H1 (cell line): Measurements from ENCODE around the gene POU4F1. TPM values are rescaled to one million over a fixed set of nuclear protein-coding genes. Genes with fewer than 3 reads are reported as not detected.

Experiments used
- ATF2 ChIP-seq: IDR thresholded peaks from 2 replicates; pipeline ENCODE4 v1.6.1; 2012; ENCODE audit warnings: low read length, inconsistent platforms
- BCL11A ChIP-seq, 2 experiments: IDR thresholded peaks; one replicate each; pipeline ENCODE4 v1.6.1; 2011; ENCODE audit warnings: low read depth in 2 of 2, low read length in 2 of 2, mild to moderate bottlenecking in 2 of 2
- CREB1 ChIP-seq: IDR thresholded peaks from 2 replicates; pipeline ENCODE4 v1.6.1; 2012; ENCODE audit warnings: inconsistent platforms
- E2F6 ChIP-seq: IDR thresholded peaks from 2 replicates; pipeline ENCODE4 v1.6.1; 2012; ENCODE audit warnings: inconsistent platforms
- GABPA ChIP-seq: IDR thresholded peaks from 2 replicates; pipeline ENCODE4 v1.6.1; 2011; ENCODE audit warnings: mild to moderate bottlenecking, low read length, moderate library complexity, borderline replicate concordance; ENCODE audit not compliant: insufficient read depth
- GTF2F1 ChIP-seq: IDR thresholded peaks from 2 replicates; pipeline ENCODE4 v1.6.1; 2012; ENCODE audit warnings: low read depth, low read length, improper control_type of control experiment, borderline replicate concordance
- HDAC6 ChIP-seq: IDR thresholded peaks from one replicate; pipeline ENCODE4 v1.7.1; 2012; ENCODE audit warnings: low read depth, mild to moderate bottlenecking, inconsistent platforms, low read length, moderate library complexity
- KDM1A ChIP-seq: fragments of 200-600, 300-600 bp; sonication (generic); IDR thresholded peaks from 2 replicates; pipeline ENCODE4 v1.7.1; 2016; ENCODE audit warnings: mild to moderate bottlenecking, low read length, borderline replicate concordance
- KDM5A ChIP-seq: fragments of 200-600 bp; IDR thresholded peaks from 2 replicates; pipeline ENCODE4 v1.7.1; 2012; ENCODE audit warnings: mild to moderate bottlenecking, low read length, inconsistent platforms, mixed read lengths
- NANOG ChIP-seq: IDR thresholded peaks from 2 replicates; pipeline ENCODE4 v1.6.1; 2011; ENCODE audit warnings: low read length, low read depth, mild to moderate bottlenecking, inconsistent platforms; ENCODE audit not compliant: insufficient read depth, poor library complexity, severe bottlenecking
- RFX5 ChIP-seq: IDR thresholded peaks from 2 replicates; pipeline ENCODE4 v1.6.1; 2011; ENCODE audit warnings: low read depth, low read length, improper control_type of control experiment, borderline replicate concordance
- SAP30 ChIP-seq: fragments of 300-600 bp; sonication (generic); IDR thresholded peaks from 2 replicates; pipeline ENCODE4 v1.7.1; 2012; ENCODE audit warnings: low read length, moderate library complexity, mild to moderate bottlenecking, inconsistent platforms; ENCODE audit not compliant: insufficient read depth, insufficient replicate concordance
- SIN3A ChIP-seq, 2 experiments: IDR thresholded peaks in 1 of 2; conservative IDR thresholded peaks in 1 of 2; 2 replicates each; pipeline ENCODE4 v1.6.1; 2011 to 2012; ENCODE audit warnings: low read length in 2 of 2, improper control_type of control experiment in 1 of 2, low read depth in 1 of 2, mild to moderate bottlenecking in 1 of 2
- SP1 ChIP-seq: IDR thresholded peaks from 2 replicates; pipeline ENCODE4 v1.6.1; 2011; ENCODE audit warnings: low read depth, low read length
- TEAD4 ChIP-seq: IDR thresholded peaks from 2 replicates; pipeline ENCODE4 v1.6.1; 2012; ENCODE audit warnings: low read depth, low read length, inconsistent platforms, mixed read lengths
- polyA plus RNA-seq, 7 experiments: library from polyadenylated mRNA; depleted of rRNA in 3 of 7; stranded (reverse) in 5 of 7; unstranded in 2 of 7; fragments of >200 nt in 5 of 7; fragments of 200-250 nt in 2 of 7; gene quantifications; 1 replicate in 5 of 7; 2 replicates in 1 of 7; 4 replicates in 1 of 7; pipeline versions ENCODE4 v1.2.1 to v1.2.3, GENCODE V29; 2011 to 2013; ENCODE audit warnings: missing spikeins in 2 of 7, mixed read lengths in 2 of 7
- total RNA-seq: library from RNA; stranded (reverse); fragmentation: NEBNext Ultra II Directional; extraction: Animal tissue kit (Norgen Biotek cat#: 25700); gene quantifications from 2 replicates; pipeline ENCODE4 v1.2.1, GENCODE V29; 2021

Gene POU4F1
- total and polyA plus RNA-seq, 2 of the 8 experiments (the other 6 are each of a cell fraction or from before 2014, with no cell fraction given): 0.09 to 0.32 TPM

GRCh38 chr13:78602561-78603239, 652 bp downstream of the POU4F1 start (continued):
- TF ChIP-seq HDAC6 (no peak), RFX5 (no peak), TEAD4 (no peak), SIN3A (conservative IDR thresholded peaks at IDR 0.05 in 1 of 2, IDR thresholded peaks at IDR 0.05 in 1 of 2; ENCODE audit: low read depth in 1 of 2, low read length in 2 of 2) (no peak), BCL11A (IDR thresholded peaks at IDR 0.05; ENCODE audit: low read depth in 2 of 2, low read length in 2 of 2) (no peak), SAP30 (no peak), KDM5A (no peak), SP1 (no peak), GABPA (no peak), ATF2 (no peak), NANOG (no peak), KDM1A (no peak), GTF2F1 (no peak), E2F6 (peak; percentile 76), CREB1 (no peak)
